ENCODE results near the gene AQP10. TPM values are rescaled to one million over a fixed set of nuclear protein-coding genes. Genes with fewer than 3 reads are reported as not detected.
"Not testable (repeated sequence)": the region's sequence is repeated elsewhere in the genome, so short reads cannot be mapped to it uniquely, and the experiment has no call there.

Gene AQP10
- total and polyA plus RNA-seq, 2 donors from 2014 or later: not detected

DNA sequence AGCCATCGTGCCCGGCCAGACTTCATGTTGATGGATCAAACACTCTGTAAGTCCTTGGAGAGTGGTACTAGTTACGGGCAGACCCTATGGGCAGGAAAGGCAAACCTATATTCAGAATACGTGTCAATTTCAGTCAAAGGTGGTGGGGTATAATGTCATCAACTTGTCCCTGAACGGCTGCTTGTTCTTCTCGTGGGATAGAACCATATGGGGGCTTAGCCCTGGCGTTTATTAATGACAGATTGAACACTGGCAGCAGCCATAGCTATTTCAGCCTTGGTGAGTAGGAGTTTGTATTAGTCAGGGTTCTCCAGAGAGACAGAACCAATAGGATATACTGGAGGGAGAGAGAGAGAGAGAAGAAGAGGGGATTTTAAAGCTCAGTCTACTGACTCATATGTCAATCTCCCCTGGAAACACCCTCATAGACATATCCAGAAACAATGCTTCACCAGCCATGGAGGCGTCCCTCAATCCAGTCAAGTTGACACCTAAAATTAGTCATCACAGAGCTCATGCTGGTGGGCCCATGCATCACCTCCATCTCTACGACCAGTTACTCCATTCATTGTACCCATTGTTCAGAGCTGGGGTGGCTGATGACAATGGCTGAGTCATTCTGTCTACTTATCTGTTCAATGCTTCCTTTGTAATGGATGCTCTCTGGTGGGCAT is 16.1 kb upstream of the AQP10 start:
- Histone ChIP-seq H3K27ac (ENCODE audit: low read depth in 2 of 2, low read length in 2 of 2) (no peak overlapping the region), H3K27me3 (ENCODE audit: control insufficient read depth, insufficient read depth, low read length) (no peaks in the 10 kb centered on the region), H3K9ac (ENCODE audit: low read length in 3 of 3) (no peak overlapping the region), H3K9me3 (ENCODE audit: control insufficient read depth in 2 of 3, insufficient read depth in 1 of 3, low read length in 3 of 3) (no peaks in the 10 kb centered on the region), H3K4me3 (ENCODE audit: low read length in 3 of 3) (no peak overlapping the region), H3K36me3 (ENCODE audit: control insufficient read depth in 2 of 3, insufficient read depth in 3 of 3, low read length in 3 of 3) (no peaks in the 10 kb centered on the region), H3K4me1 (ENCODE audit: control insufficient read depth in 2 of 3, insufficient read depth in 2 of 3, low read depth in 1 of 3, low read length in 3 of 3) (no peaks in the 10 kb centered on the region)
- TF ChIP-seq, protein P1, sequence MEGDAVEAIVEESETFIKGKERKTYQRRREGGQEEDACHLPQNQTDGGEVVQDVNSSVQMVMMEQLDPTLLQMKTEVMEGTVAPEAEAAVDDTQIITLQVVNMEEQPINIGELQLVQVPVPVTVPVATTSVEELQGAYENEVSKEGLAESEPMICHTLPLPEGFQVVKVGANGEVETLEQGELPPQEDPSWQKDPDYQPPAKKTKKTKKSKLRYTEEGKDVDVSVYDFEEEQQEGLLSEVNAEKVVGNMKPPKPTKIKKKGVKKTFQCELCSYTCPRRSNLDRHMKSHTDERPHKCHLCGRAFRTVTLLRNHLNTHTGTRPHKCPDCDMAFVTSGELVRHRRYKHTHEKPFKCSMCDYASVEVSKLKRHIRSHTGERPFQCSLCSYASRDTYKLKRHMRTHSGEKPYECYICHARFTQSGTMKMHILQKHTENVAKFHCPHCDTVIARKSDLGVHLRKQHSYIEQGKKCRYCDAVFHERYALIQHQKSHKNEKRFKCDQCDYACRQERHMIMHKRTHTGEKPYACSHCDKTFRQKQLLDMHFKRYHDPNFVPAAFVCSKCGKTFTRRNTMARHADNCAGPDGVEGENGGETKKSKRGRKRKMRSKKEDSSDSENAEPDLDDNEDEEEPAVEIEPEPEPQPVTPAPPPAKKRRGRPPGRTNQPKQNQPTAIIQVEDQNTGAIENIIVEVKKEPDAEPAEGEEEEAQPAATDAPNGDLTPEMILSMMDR (IDR thresholded peaks at IDR 0.05; ENCODE audit: borderline replicate concordance, extremely low read depth, insufficient read depth): no peak
- intact Hi-C loops (cut with DNase I): no loop called here
- FAIRE-seq: no peak
- DNase-seq: no peak

DNA sequence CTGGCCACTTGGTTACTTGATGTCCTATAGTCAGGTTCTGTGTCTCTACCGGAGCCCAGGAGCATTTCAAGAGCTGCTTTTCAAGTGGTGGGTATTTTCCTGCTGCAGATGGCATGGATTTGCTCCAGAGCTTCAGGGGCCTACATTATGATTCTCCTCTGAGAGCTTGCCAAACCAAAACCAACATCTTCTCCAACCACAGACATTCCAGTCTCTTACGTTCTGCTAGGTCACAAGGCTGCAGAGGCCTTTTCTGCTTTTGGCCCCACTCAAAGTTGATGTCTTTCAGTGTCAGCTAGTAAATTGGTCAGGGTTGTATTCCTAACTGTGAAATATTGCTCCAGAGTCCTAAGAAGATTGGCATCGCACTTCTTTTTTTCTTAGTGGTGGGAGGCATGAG is 14.7 kb upstream of the AQP10 start:
- H3K4me1 ChIP-seq (ENCODE audit: control insufficient read depth in 2 of 3, insufficient read depth in 2 of 3, low read depth in 1 of 3, low read length in 3 of 3): no peaks in the 10 kb centered on the region
- intact Hi-C loops (cut with DNase I): no loop called here
- H3K27me3 ChIP-seq (ENCODE audit: control insufficient read depth, insufficient read depth, low read length): no peaks in the 10 kb centered on the region
- H3K9me3 ChIP-seq (ENCODE audit: control insufficient read depth in 2 of 3, insufficient read depth in 1 of 3, low read length in 3 of 3): no peaks in the 10 kb centered on the region
- FAIRE-seq: no peak
- H3K4me3 ChIP-seq (ENCODE audit: low read length in 3 of 3): no peak overlapping the region
- H3K27ac ChIP-seq (ENCODE audit: low read depth in 2 of 2, low read length in 2 of 2): no peak overlapping the region
- H3K9ac ChIP-seq (ENCODE audit: low read length in 3 of 3): no peak overlapping the region
- DNase-seq: no peak
- TF ChIP-seq, protein P1 (IDR thresholded peaks at IDR 0.05; ENCODE audit: borderline replicate concordance, extremely low read depth, insufficient read depth): no peak
- H3K36me3 ChIP-seq (ENCODE audit: control insufficient read depth in 2 of 3, insufficient read depth in 3 of 3, low read length in 3 of 3): no peaks in the 10 kb centered on the region

DNA sequence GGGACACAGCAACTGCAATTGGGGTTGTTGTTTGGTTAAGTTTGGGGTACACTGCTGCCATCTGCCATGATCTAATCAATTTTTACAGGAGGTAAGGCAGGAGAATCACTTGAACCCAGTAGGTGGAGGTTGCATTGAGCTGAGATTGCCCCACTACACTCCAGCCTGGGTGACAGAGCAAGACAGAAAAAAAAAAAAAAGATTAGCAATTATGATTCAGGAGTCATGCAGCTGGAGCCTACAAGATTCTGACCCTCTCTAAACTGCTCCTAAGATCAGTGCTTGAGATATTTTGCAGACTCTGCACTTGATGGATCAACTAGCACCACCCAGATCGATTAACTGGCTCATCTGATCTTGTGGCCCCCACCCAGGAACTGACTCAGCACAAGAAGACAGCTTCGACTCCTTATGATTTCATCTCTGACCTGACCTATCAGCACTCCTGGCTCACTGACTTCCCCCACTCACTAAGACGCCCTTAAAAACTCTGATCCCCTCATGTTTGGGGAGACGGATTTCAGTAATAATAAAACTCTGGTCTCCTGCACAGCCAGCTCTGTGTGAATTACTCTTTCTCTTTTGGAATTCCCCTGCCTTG is 13.1 kb upstream of the AQP10 start:
- H3K4me1 ChIP-seq (ENCODE audit: control insufficient read depth in 2 of 3, insufficient read depth in 2 of 3, low read depth in 1 of 3, low read length in 3 of 3); FAIRE-seq; DNase-seq; H3K9ac ChIP-seq (ENCODE audit: low read length in 3 of 3); intact Hi-C loops (cut with DNase I); H3K4me3 ChIP-seq (ENCODE audit: low read length in 3 of 3); H3K27ac ChIP-seq (ENCODE audit: low read depth in 2 of 2, low read length in 2 of 2); H3K9me3 ChIP-seq (ENCODE audit: control insufficient read depth in 2 of 3, insufficient read depth in 1 of 3, low read length in 3 of 3); H3K27me3 ChIP-seq (ENCODE audit: control insufficient read depth, insufficient read depth, low read length); H3K36me3 ChIP-seq (ENCODE audit: control insufficient read depth in 2 of 3, insufficient read depth in 3 of 3, low read length in 3 of 3): not testable (repeated sequence)

DNA sequence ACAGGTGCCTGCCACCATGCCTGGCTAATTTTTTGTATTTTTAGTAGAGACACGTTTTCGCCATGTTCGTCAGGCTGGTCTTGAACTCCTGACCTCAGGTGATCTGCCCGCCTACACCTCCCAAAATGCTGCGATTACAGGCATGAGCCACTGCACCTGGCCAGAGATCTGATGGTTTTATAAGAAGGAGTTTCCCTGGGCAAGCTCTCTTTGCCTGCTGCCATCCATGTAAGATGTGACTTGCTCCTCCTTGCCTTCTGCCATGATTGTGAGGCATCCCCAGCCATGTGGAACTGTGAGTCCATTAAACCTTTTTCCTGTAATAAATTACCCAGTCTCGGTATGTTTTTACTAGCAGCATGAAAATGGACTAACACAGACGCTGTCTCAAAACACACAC is 11.8 kb upstream of the AQP10 start:
- H3K4me3 ChIP-seq (ENCODE audit: low read length in 3 of 3); DNase-seq; FAIRE-seq; H3K27me3 ChIP-seq (ENCODE audit: control insufficient read depth, insufficient read depth, low read length); H3K27ac ChIP-seq (ENCODE audit: low read depth in 2 of 2, low read length in 2 of 2); H3K36me3 ChIP-seq (ENCODE audit: control insufficient read depth in 2 of 3, insufficient read depth in 3 of 3, low read length in 3 of 3); H3K4me1 ChIP-seq (ENCODE audit: control insufficient read depth in 2 of 3, insufficient read depth in 2 of 3, low read depth in 1 of 3, low read length in 3 of 3); H3K9ac ChIP-seq (ENCODE audit: low read length in 3 of 3); H3K9me3 ChIP-seq (ENCODE audit: control insufficient read depth in 2 of 3, insufficient read depth in 1 of 3, low read length in 3 of 3); intact Hi-C loops (cut with DNase I): not testable (repeated sequence)

DNA sequence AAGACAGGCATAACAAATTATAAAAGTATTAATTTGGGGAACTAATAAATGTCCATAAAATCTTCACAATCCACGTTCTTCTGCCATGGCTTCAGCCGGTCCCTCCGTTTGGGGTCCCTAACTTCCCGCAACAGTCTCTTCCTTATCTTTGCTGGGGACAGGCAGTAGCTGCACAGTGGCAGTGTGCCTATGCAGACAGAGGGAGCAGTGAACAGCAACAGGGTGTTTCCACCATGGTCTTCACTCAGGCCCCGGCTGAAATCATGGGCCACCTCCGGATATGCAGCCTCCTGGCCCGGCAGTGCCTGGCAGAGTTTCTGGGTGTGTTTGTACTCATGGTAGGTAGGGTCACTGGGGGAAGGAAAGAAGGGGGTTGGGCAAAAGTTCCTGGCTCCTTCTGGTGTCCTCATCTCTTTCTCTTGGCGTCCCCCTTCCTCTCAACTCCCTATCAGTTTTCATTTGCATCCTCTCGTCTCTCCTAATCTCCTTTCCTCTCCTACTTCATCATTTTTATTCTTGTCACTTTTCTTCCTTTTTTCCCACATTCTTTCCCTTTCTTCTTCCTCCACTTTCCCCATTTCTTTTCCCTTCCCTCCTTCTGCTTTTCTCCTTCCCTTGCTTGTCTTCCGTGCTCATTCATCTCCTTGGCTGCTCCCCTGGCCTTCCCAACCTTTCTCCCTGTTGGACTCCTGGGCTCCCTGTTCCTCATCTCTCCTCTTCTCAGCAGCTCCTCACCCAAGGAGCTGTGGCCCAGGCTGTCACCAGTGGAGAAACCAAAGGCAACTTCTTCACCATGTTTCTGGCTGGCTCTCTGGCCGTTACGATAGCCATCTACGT is 8.4 kb upstream of the AQP10 start:
- H3K36me3 ChIP-seq (ENCODE audit: control insufficient read depth in 2 of 3, insufficient read depth in 3 of 3, low read length in 3 of 3); H3K4me1 ChIP-seq (ENCODE audit: control insufficient read depth in 2 of 3, insufficient read depth in 2 of 3, low read depth in 1 of 3, low read length in 3 of 3); H3K4me3 ChIP-seq (ENCODE audit: low read length in 3 of 3); FAIRE-seq; H3K9ac ChIP-seq (ENCODE audit: low read length in 3 of 3); H3K27me3 ChIP-seq (ENCODE audit: control insufficient read depth, insufficient read depth, low read length); H3K9me3 ChIP-seq (ENCODE audit: control insufficient read depth in 2 of 3, insufficient read depth in 1 of 3, low read length in 3 of 3); DNase-seq; H3K27ac ChIP-seq (ENCODE audit: low read depth in 2 of 2, low read length in 2 of 2); intact Hi-C loops (cut with DNase I): not testable (repeated sequence)
